OCI-LY7 (cell line): ENCODE measurements around the gene CCDC88B. TPM values are rescaled to one million over a fixed set of nuclear protein-coding genes. Genes with fewer than 3 reads are reported as not detected.

Source experiments
- BruUV-seq: library from RNA; stranded (reverse); fragments of 400-500 nt; replicated peaks from 2 replicates; lab custom pipeline; 2021; lab: Mats Ljungman, UMichigan
- CTCF ChIA-PET: fragments of 300-600 bp; sonication (Branson Sonifier 250); formaldehyde crosslinking; loops from one replicate; lab custom pipeline; 2022; ENCODE audit warnings: antibody characterized with exemption; ENCODE audit not compliant: unreplicated experiment; lab: Charles Lee
- POLR2A ChIA-PET: fragments of 300-600 bp; sonication (Branson Sonifier 250); formaldehyde crosslinking; loops from one replicate; lab custom pipeline; 2022; ENCODE audit warnings: antibody characterized with exemption; lab: Charles Lee
- DNase-seq: peaks from one replicate; pipeline ENCODE4 v3.0.0-alpha.2; 2015; ENCODE audit warnings: low spot score
- H2AFZ ChIP-seq: fragments of 200-600 bp; sonication (generic), shearing (Covaris generic); 2 replicates; pipeline ENCODE4 v1.6.1; 2014; ENCODE audit warnings: mild to moderate bottlenecking, antibody characterized with exemption, low read length, moderate library complexity
- H3K27ac ChIP-seq: fragments of 200-600 bp; sonication (generic); 2 replicates; pipeline ENCODE4 v1.5.1; 2014; ENCODE audit warnings: mixed run types, low read depth, mild to moderate bottlenecking, moderate library complexity, low read length, inconsistent platforms; ENCODE audit not compliant: poor library complexity, severe bottlenecking
- H3K36me3 ChIP-seq: fragments of 200-600 bp; sonication (generic); 2 replicates; pipeline ENCODE4 v1.6.1; 2014; ENCODE audit warnings: mild to moderate bottlenecking, antibody characterized with exemption, low read length, moderate library complexity, mixed read lengths; ENCODE audit not compliant: insufficient read depth
- H3K4me1 ChIP-seq: fragments of 200-600 bp; sonication (generic); 2 replicates; pipeline ENCODE4 v1.5.1; 2014; ENCODE audit warnings: mild to moderate bottlenecking, low read length; ENCODE audit not compliant: insufficient read depth, poor library complexity, severe bottlenecking
- H3K4me2 ChIP-seq: fragments of 200-600 bp; sonication (generic); 2 replicates; pipeline ENCODE4 v1.6.1; 2014; ENCODE audit warnings: mild to moderate bottlenecking, low read length
- H3K4me3 ChIP-seq: fragments of 200-600 bp; sonication (generic); 2 replicates; pipeline ENCODE4 v1.5.1; 2014; ENCODE audit warnings: mild to moderate bottlenecking, low read depth, low read length; ENCODE audit not compliant: poor library complexity, severe bottlenecking
- H3K79me2 ChIP-seq: fragments of 200-600 bp; sonication (generic); 2 replicates; pipeline ENCODE4 v1.6.1; 2016; ENCODE audit warnings: low read depth, mild to moderate bottlenecking, low read length, moderate library complexity, mixed read lengths; ENCODE audit not compliant: insufficient read depth
- H3K9me2 ChIP-seq: fragments of 200-600 bp; sonication (generic); 2 replicates; pipeline ENCODE4 v1.6.1; 2016; ENCODE audit warnings: mild to moderate bottlenecking, low read length, mixed read lengths; ENCODE audit not compliant: insufficient read depth
- H3K9me3 ChIP-seq: fragments of 200-600 bp; sonication (generic); 2 replicates; pipeline ENCODE4 v1.6.1; 2014; ENCODE audit warnings: mild to moderate bottlenecking, mixed run types, low read length, mixed read lengths
- H4K20me1 ChIP-seq: fragments of 200-600 bp; sonication (generic); 2 replicates; pipeline ENCODE4 v1.6.1; 2014; ENCODE audit warnings: mild to moderate bottlenecking, antibody characterized with exemption, low read length, moderate library complexity, mixed read lengths; ENCODE audit not compliant: insufficient read depth
- CTCF ChIP-seq: fragments of 200-600 bp; sonication (generic); conservative IDR thresholded peaks from 2 replicates; pipeline ENCODE4 v1.5.1; 2014; ENCODE audit warnings: mild to moderate bottlenecking, antibody characterized with exemption, low read length, moderate library complexity, mixed read lengths
- EZH2phosphoT487 ChIP-seq: fragments of 200-600 bp; sonication (generic); IDR thresholded peaks from 2 replicates; pipeline ENCODE4 v1.6.1; 2018; ENCODE audit warnings: low read depth, borderline replicate concordance, mild to moderate bottlenecking, mixed run types, antibody characterized with exemption, low read length, moderate library complexity, mixed read lengths
- intact Hi-C: fragments of 100-400 bp; cut with micrococcal nuclease; formaldehyde crosslinking; loops from one replicate; pipeline ENCODE4 v1.10.0; 2022; ENCODE audit not compliant: unreplicated experiment
- total RNA-seq, 2 experiments: library from RNA; depleted of rRNA in 1 of 2; stranded (reverse); fragments of >200 nt in 1 of 2; shearing (Covaris generic) in 1 of 2; gene quantifications; 2 replicates each; pipeline ENCODE4 v1.2.3, GENCODE V29; 2014 to 2022

CCDC88B gene
- total RNA-seq, 2 experiments from 2014 or later, result 40.7 to 67.2 TPM

- H3K9me2 ChIP-seq, result no peaks in the 10 kb centered on the region
- peaks cover 29% of the 10 kb centered on the region for H3K4me1 ChIP-seq
- peak; percentile 98 for DNase-seq
- H3K79me2 ChIP-seq, result peaks cover 17% of the 10 kb centered on the region; the same call in 1 of the 2 replicates
- intact Hi-C loops, result loop anchor here (1.0 to 2.0 kb wide), 5 partner anchors 13 to 37 kb away; partner anchors contain the start of genes CCDC88B and ESRRA
- no peaks in the 10 kb centered on the region for H3K9me3 ChIP-seq
- H3K36me3 ChIP-seq, result peaks cover 76% of the 10 kb centered on the region
- TF ChIP-seq EZH2phosphoT487 (no peak), CTCF (peak; percentile 70)
- ChIA-PET CTCF (interaction anchor here (0.6 to 2.1 kb wide), 16 partner anchors 10 to 457 kb away, joined by 3 to 33 read pairs (median 4); partner anchors contain the start of genes ESRRA and FERMT3), POLR2A (interaction anchor here (0.5 to 2.3 kb wide), 26 partner anchors 11 to 684 kb away, joined by 3 to 22 read pairs (median 4); partner anchors contain the start of genes BAD, CCDC88B, ESRRA and FERMT3)
- no TSS peak for BruUV-seq
- H2AFZ ChIP-seq, result peak within 1 kb of the TSS; percentile 57; the same call in 1 of the 2 replicates
- peak within 1 kb of the TSS; percentile 88 for H3K27ac ChIP-seq
- peak within 1 kb of the TSS; percentile 79 for H3K4me2 ChIP-seq
- no peaks in the 10 kb centered on the region for H4K20me1 ChIP-seq
- peak within 1 kb of the TSS; percentile 83 for H3K4me3 ChIP-seq
Observed at GRCh38 chr11:64317961-64318765, 21.8 kb upstream of the CCDC88B start, which contains the start of gene PRDX5. Gene PRDX5 (plus strand): TSS chr11:64318121. CDS start chr11:64318216, 95 bp downstream.

GRCh38 chr11:64318766-64319761 lies 20.9 kb upstream of the CCDC88B start:
- H3K4me3 ChIP-seq, result peak overlapping the region; percentile 83
- intact Hi-C loops, result loop anchor here (1.0 to 2.0 kb wide), 2 partner anchors 12 to 22 kb away; partner anchors contain the start of gene CCDC88B
- H2AFZ ChIP-seq, result no peak overlapping the region; the same call in 1 of the 2 replicates
- H3K79me2 ChIP-seq, result peaks cover 17% of the 10 kb centered on the region; the same call in 1 of the 2 replicates
- H3K9me2 ChIP-seq, result no peaks in the 10 kb centered on the region
- CTCF ChIA-PET, result interaction anchor here (1.5 to 2.1 kb wide), 2 partner anchors 23 to 37 kb away, joined by 12 to 33 read pairs; no protein-coding TSS in a partner anchor
- peaks cover 69% of the 10 kb centered on the region for H3K36me3 ChIP-seq
- no peaks in the 10 kb centered on the region for H4K20me1 ChIP-seq
- H3K4me2 ChIP-seq, result peak overlapping the region; percentile 79
- TF ChIP-seq EZH2phosphoT487, result no peak
- TF ChIP-seq CTCF, result no peak
- peaks cover 29% of the 10 kb centered on the region for H3K4me1 ChIP-seq
- H3K9me3 ChIP-seq, result no peaks in the 10 kb centered on the region
- BruUV-seq, result TSS peak; percentile 55
- H3K27ac ChIP-seq, result peak overlapping the region; percentile 88
- POLR2A ChIA-PET, result interaction anchor here (0.6 to 1.9 kb wide), 7 partner anchors 13 to 520 kb away, joined by 4 to 14 read pairs (median 10); partner anchors contain the start of genes ESRRA and FKBP2
- DNase-seq, result no peak
